Measurements from ENCODE around the gene BDNF.

DNA sequence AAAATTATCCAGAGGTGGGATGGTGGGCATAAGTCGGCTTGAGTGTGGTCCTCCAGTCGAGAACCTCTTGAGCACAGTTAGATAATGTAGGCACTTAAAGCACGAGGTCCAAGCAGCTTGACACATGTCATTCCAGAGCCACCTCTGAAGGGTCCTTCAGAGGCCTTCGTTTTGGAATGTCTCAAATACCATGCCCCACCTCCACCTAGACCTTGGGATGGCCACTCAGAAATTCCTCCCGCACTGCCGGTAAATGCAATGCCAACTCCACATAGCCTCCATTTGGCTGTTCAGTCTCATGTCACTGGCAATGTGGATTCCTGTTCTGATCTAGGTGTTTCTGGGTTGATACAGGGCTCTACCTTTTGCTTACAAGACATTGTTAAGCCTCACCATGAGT lies 43.9 kb downstream of the BDNF start:
- TF ChIP-seq, protein P1, sequence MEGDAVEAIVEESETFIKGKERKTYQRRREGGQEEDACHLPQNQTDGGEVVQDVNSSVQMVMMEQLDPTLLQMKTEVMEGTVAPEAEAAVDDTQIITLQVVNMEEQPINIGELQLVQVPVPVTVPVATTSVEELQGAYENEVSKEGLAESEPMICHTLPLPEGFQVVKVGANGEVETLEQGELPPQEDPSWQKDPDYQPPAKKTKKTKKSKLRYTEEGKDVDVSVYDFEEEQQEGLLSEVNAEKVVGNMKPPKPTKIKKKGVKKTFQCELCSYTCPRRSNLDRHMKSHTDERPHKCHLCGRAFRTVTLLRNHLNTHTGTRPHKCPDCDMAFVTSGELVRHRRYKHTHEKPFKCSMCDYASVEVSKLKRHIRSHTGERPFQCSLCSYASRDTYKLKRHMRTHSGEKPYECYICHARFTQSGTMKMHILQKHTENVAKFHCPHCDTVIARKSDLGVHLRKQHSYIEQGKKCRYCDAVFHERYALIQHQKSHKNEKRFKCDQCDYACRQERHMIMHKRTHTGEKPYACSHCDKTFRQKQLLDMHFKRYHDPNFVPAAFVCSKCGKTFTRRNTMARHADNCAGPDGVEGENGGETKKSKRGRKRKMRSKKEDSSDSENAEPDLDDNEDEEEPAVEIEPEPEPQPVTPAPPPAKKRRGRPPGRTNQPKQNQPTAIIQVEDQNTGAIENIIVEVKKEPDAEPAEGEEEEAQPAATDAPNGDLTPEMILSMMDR (IDR thresholded peaks at IDR 0.05) = no peak
- TF ChIP-seq EP300 (IDR thresholded peaks at IDR 0.05; ENCODE audit: low read depth) (no peak), POLR2A (IDR thresholded peaks at IDR 0.05) (no peak)
